Psoas muscle (tissue), 8 donors: ENCODE results near the gene RIC8B. TPM values are rescaled to one million over a fixed set of nuclear protein-coding genes. Genes with fewer than 3 reads are reported as not detected.

Source experiments
- ATAC-seq, 4 donors: fragments of 200-7000 bp; cut with Tn5 transposase; one replicate each; pipeline ENCODE4 v1.9.1; 2020; ENCODE audit warnings: moderate library complexity in 3 of 4, mild to moderate bottlenecking in 2 of 4
- DNase-seq, 2 donors: peaks; one replicate each; pipeline ENCODE4 v3.0.0-alpha.2; 2020
- H3K27ac ChIP-seq: fragments of 200-600 bp; one replicate; pipeline ENCODE4 v1.8.0; 2022
- H3K27me3 ChIP-seq, 3 donors: fragments of 200-600 bp in 1 of 3; one replicate each; pipeline versions ENCODE4 v1.6.1 to v1.8.0; 2013 to 2022; ENCODE audit warnings: low read length in 2 of 3, mild to moderate bottlenecking in 2 of 3, moderate library complexity in 1 of 3; ENCODE audit not compliant: insufficient read depth in 3 of 3
- H3K36me3 ChIP-seq, 2 donors: fragments of 200-600 bp in 1 of 2; one replicate each; pipeline versions ENCODE4 v1.6.1 to v1.8.0; 2013 to 2022; ENCODE audit warnings: low read depth in 1 of 2, mild to moderate bottlenecking in 1 of 2, moderate library complexity in 1 of 2; ENCODE audit not compliant: insufficient read depth in 1 of 2
- H3K4me1 ChIP-seq: fragments of 200-600 bp; one replicate; pipeline ENCODE4 v1.8.0; 2022
- H3K4me3 ChIP-seq: fragments of 200-600 bp; one replicate; pipeline ENCODE4 v1.8.0; 2022; ENCODE audit warnings: mild to moderate bottlenecking
- H3K9me3 ChIP-seq: fragments of 200-600 bp; one replicate; pipeline ENCODE4 v1.8.0; 2022
- CTCF ChIP-seq: fragments of 200-600 bp; IDR thresholded peaks from one replicate; pipeline ENCODE4 v1.8.0; 2022; ENCODE audit warnings: antibody characterized with exemption
- WGBS, 3 donors: extraction: QIAGEN DNeasy Blood & Tissue Kit; methylation state at CpG; one replicate each; pipeline versions ENCODE4 v1.1.6 to v1.1.7; 2013; 5-methylcytosine and 5-hydroxymethylcytosine counted together
- intact Hi-C, 2 donors: fragments of 100-400 bp; cut with DNase I; formaldehyde crosslinking; loops; one replicate each; pipeline versions ENCODE4 v1.11.0 to v1.14.2; 2022
- polyA plus RNA-seq, 3 donors: library from polyadenylated mRNA; stranded (reverse); fragments of 200-250 nt; gene quantifications; one replicate each; pipeline ENCODE4 v1.2.3, GENCODE V29; 2013
- total RNA-seq, 4 donors: library from RNA; stranded (reverse); fragmentation: NEBNext Ultra II Directional in 2 of 4; extraction: Animal tissue kit (Norgen Biotek cat#: 25700) in 2 of 4; gene quantifications; one replicate each; pipeline versions ENCODE4 v1.2.1 to v1.2.4, GENCODE V29; 2021 to 2023
- donor health status: healthy with polysubstance abuse.
- donor health status: DM: no; HTN: no; CAD: no; lungs with moderate emphysema.
- donor health status: Bipolar disorder and iron deficiency.
- donor health status: healthy.
- donor health status: DM: yes; HTN: yes; CAD: no.
- donor health status: DM: no; HTN: no; CAD: no.
- donor health status: DM: no; HTN: no; CAD: no.
- donor health status: DM: yes; HTN: yes; CAD: no.

The RIC8B gene
- total and polyA plus RNA-seq, 7 donors = 4.9 to 19.3 (median 10.5) TPM

DNA sequence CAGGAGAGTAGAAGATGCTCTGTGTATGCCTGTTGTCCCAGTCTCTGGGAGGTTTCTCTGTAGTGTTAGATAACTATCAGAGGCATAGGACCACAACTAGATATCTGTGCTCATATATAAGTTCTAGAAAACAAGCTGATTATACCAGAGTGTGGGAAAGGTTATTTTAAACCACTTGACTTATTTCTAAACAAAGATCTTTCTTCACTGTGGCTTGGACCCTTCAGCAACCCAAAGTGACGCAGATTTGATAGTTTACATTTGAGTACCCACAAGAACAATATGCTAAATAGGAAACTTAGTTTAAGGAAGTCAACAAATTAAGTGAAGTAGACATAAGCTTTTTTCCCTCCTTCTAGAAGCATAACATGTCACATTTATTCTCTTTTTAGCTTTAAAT, 41.3 kb downstream of the RIC8B start:
- ATAC-seq (no peak), DNase-seq (no peak)
- Histone ChIP-seq H3K4me1 (no peaks in the 10 kb centered on the region), H3K9me3 (no peaks in the 10 kb centered on the region), H3K27ac (no peak overlapping the region), H3K4me3 (no peak overlapping the region), H3K27me3 (no peaks in the 10 kb centered on the region), H3K36me3 (peaks cover 0 to 32% of the 10 kb centered on the region in 2 donors)
- no peak for TF ChIP-seq CTCF
- intact Hi-C loops = no loop called here
- WGBS, 3 donors = 95 to 100% (median 98%) methylated on average over 1 of the region's 1 CpG

DNA sequence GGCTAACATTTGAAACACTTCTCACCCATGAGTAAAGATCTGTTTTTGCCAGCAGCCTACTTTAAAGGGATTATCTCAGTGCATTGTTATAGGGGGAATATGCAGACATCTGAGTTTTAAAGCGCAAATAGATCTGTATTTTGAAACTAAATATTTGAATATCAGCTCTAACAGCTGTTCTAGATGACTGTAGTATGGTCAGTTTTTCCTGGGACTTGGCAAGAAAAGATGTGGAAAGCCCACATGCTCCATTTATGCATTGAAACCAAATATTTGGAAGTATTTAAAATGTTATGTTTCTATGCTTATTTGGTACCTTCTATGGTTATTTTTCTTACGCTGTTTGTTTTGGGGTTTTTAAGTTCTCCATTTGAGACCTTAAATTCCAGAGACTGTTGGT, 41.7 kb downstream of the RIC8B start:
- Histone ChIP-seq H3K4me3 (no peak overlapping the region), H3K9me3 (no peaks in the 10 kb centered on the region), H3K27ac (no peak overlapping the region), H3K4me1 (no peaks in the 10 kb centered on the region), H3K27me3 (no peaks in the 10 kb centered on the region), H3K36me3 (peaks cover 0 to 32% of the 10 kb centered on the region in 2 donors)
- 80 to 85% (median 80%) methylated on average over 2 of the region's 2 CpGs for WGBS, 3 donors
- no peak for TF ChIP-seq CTCF
- DNase-seq (no peak), ATAC-seq (no peak)
- intact Hi-C loops = no loop called here

DNA sequence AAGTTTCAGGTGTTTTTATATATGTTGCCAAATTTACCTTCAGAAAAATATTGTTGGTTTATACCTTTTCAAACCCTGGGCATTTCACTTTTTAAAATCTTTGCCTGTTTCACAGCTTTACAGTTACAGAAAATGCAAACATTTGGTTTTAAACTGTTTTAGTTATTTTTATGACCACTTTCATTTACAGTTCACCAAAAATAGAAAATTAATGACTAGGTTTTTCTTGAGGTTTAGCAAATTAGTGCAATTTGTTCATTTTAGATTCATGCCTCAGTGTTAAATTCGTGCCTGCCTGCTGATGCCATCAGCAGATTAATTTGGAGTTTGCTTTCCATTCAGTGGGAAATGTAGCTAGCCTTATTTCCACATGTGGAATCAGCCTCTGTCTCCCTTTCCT, 45.5 kb downstream of the RIC8B start:
- Histone ChIP-seq H3K27ac (no peak overlapping the region), H3K9me3 (no peaks in the 10 kb centered on the region), H3K4me3 (no peak overlapping the region), H3K4me1 (no peaks in the 10 kb centered on the region), H3K27me3 (no peaks in the 10 kb centered on the region), H3K36me3 (peaks cover 0 to 22% of the 10 kb centered on the region in 2 donors)
- TF ChIP-seq CTCF = no peak
- WGBS, 3 donors = 82 to 95% (median 91%) methylated on average over 1 of the region's 1 CpG
- ATAC-seq (no peak), DNase-seq (no peak)
- intact Hi-C loops = no loop called here

DNA sequence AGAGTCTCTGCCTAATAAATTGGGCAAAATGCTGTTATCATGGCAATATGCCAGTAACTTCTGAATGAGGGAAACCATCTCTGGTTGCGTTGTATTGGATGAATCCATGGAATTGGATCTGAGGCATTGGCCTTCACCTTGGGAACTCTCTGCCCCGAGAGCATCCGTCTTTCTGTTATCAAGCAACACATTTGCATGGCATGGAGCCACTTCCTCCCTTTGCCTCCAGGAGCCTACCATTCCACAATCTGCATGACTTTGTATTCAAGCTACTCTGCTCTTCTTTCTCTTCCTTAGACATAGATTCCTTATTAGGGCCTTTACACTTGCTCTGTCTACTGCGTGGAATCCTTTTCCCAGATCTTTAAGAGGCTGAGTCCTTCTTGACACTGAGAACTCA, 57.2 kb downstream of the RIC8B start:
- H3K27me3 ChIP-seq = no peaks in the 10 kb centered on the region
- TF ChIP-seq CTCF = no peak
- DNase-seq (no peak), ATAC-seq (no peak)
- H3K27ac ChIP-seq = no peak overlapping the region
- H3K4me1 ChIP-seq = peaks cover 5% of the 10 kb centered on the region
- H3K4me3 ChIP-seq = no peak overlapping the region
- H3K9me3 ChIP-seq = no peaks in the 10 kb centered on the region
- intact Hi-C loops = no loop called here
- WGBS, 3 donors = 38 to 80% (median 53%) methylated on average over 4 of the region's 4 CpGs
- H3K36me3 ChIP-seq = peaks cover 0 to 15% of the 10 kb centered on the region in 2 donors

- WGBS, 3 donors = 96 to 98% (median 97%) methylated on average over 8 of the region's 8 CpGs
- peaks cover 37% of the 10 kb centered on the region for H3K4me1 ChIP-seq
- H3K27ac ChIP-seq = no peak overlapping the region
- H3K9me3 ChIP-seq = no peaks in the 10 kb centered on the region
- H3K27me3 ChIP-seq = no peaks in the 10 kb centered on the region
- no peak for TF ChIP-seq CTCF
- peaks cover 0 to 4% of the 10 kb centered on the region in 2 donors for H3K36me3 ChIP-seq
- DNase-seq = no peak
- ATAC-seq = no peak
- no peak overlapping the region for H3K4me3 ChIP-seq
- intact Hi-C loops = no loop called here
Observed at GRCh38 chr12:106837782-106838181, 63.3 kb downstream of the RIC8B start.
